ENCODE results near the gene TMEM202.

Gene TMEM202

GRCh38 chr15:72398648-72399047 lies 543 bp downstream of the TMEM202 start:
- Histone ChIP-seq H3F3A (ENCODE audit: insufficient read depth, low read length) (no peaks in the 10 kb centered on the region), H3K4me3 (ENCODE audit: low read length) (no peak overlapping the region), H3K9me2 (replicated peaks; ENCODE audit: insufficient read depth, low read length) (no peaks in the 10 kb centered on the region), H3K4me2 (ENCODE audit: low read depth, low read length) (no peak overlapping the region), H3K27me3 (replicated peaks; ENCODE audit: insufficient read depth, low read length) (no peaks in the 10 kb centered on the region), H3K79me2 (ENCODE audit: low read length) (no peaks in the 10 kb centered on the region), H3K27ac (ENCODE audit: low read length) (no peak overlapping the region), H4K20me1 (ENCODE audit: insufficient read depth, low read length) (no peaks in the 10 kb centered on the region), H2AFZ (ENCODE audit: low read length) (no peak overlapping the region), H3K4me1 (ENCODE audit: low read length) (no peaks in the 10 kb centered on the region), H3K9me3 (replicated peaks; ENCODE audit: insufficient read depth, low read length) (no peaks in the 10 kb centered on the region), H3K9ac (ENCODE audit: low read length) (no peak overlapping the region), H3K36me3 (replicated peaks; ENCODE audit: insufficient read depth, low read length) (no peaks in the 10 kb centered on the region)
- no peak for DNase-seq
- no peak for TF ChIP-seq CTCF (IDR thresholded peaks at IDR 0.05; ENCODE audit: low read length)
- TF ChIP-seq EZH2 (optimal IDR thresholded peaks at IDR 0.05; ENCODE audit: low read depth, low read length), result no peak
- no peak for TF ChIP-seq EZH2phosphoT487 (IDR thresholded peaks at IDR 0.05; ENCODE audit: low read length)

GRCh38 chr15:72402726-72403125 lies 4.6 kb downstream of the TMEM202 start:
- H3K4me1 ChIP-seq (ENCODE audit: low read length), result no peaks in the 10 kb centered on the region
- no peak overlapping the region for H3K4me2 ChIP-seq (ENCODE audit: low read depth, low read length)
- H2AFZ ChIP-seq (ENCODE audit: low read length), result no peak overlapping the region
- H4K20me1 ChIP-seq (ENCODE audit: insufficient read depth, low read length), result no peaks in the 10 kb centered on the region
- H3K27ac ChIP-seq (ENCODE audit: low read length), result no peak overlapping the region
- no peak overlapping the region for H3K4me3 ChIP-seq (ENCODE audit: low read length)
- no peaks in the 10 kb centered on the region for H3F3A ChIP-seq (ENCODE audit: insufficient read depth, low read length)
- no peak for DNase-seq
- no peaks in the 10 kb centered on the region for H3K36me3 ChIP-seq (replicated peaks; ENCODE audit: insufficient read depth, low read length)
- H3K27me3 ChIP-seq (replicated peaks; ENCODE audit: insufficient read depth, low read length), result no peaks in the 10 kb centered on the region
- TF ChIP-seq EZH2 (optimal IDR thresholded peaks at IDR 0.05; ENCODE audit: low read depth, low read length) (no peak), EZH2phosphoT487 (IDR thresholded peaks at IDR 0.05; ENCODE audit: low read length) (no peak), CTCF (IDR thresholded peaks at IDR 0.05; ENCODE audit: low read length) (no peak)
- no peaks in the 10 kb centered on the region for H3K9me2 ChIP-seq (replicated peaks; ENCODE audit: insufficient read depth, low read length)
- H3K9ac ChIP-seq (ENCODE audit: low read length), result no peak overlapping the region
- H3K79me2 ChIP-seq (ENCODE audit: low read length), result no peaks in the 10 kb centered on the region
- no peaks in the 10 kb centered on the region for H3K9me3 ChIP-seq (replicated peaks; ENCODE audit: insufficient read depth, low read length)

- Histone ChIP-seq H3K9me2 (replicated peaks; ENCODE audit: insufficient read depth, low read length) (no peaks in the 10 kb centered on the region), H3K27me3 (replicated peaks; ENCODE audit: insufficient read depth, low read length) (no peaks in the 10 kb centered on the region), H3K9me3 (replicated peaks; ENCODE audit: insufficient read depth, low read length) (no peaks in the 10 kb centered on the region), H3K4me3 (ENCODE audit: low read length) (no peak overlapping the region), H3K79me2 (ENCODE audit: low read length) (no peaks in the 10 kb centered on the region), H2AFZ (ENCODE audit: low read length) (no peak overlapping the region), H3K9ac (ENCODE audit: low read length) (no peak overlapping the region), H3F3A (ENCODE audit: insufficient read depth, low read length) (no peaks in the 10 kb centered on the region), H3K4me1 (ENCODE audit: low read length) (no peaks in the 10 kb centered on the region), H3K4me2 (ENCODE audit: low read depth, low read length) (no peak overlapping the region), H4K20me1 (ENCODE audit: insufficient read depth, low read length) (no peaks in the 10 kb centered on the region), H3K27ac (ENCODE audit: low read length) (no peak overlapping the region), H3K36me3 (replicated peaks; ENCODE audit: insufficient read depth, low read length) (no peaks in the 10 kb centered on the region)
- TF ChIP-seq EZH2 (optimal IDR thresholded peaks at IDR 0.05; ENCODE audit: low read depth, low read length), result no peak
- no peak for DNase-seq
These were observed 6.3 kb downstream of the TMEM202 start for GRCh38 chr15:72404356-72404755.

GRCh38 chr15:72404841-72405240 lies 6.7 kb downstream of the TMEM202 start:
- Histone ChIP-seq H3K4me2 (ENCODE audit: low read depth, low read length) (no peak overlapping the region), H3K27ac (ENCODE audit: low read length) (no peak overlapping the region), H3K79me2 (ENCODE audit: low read length) (no peaks in the 10 kb centered on the region), H3K4me3 (ENCODE audit: low read length) (no peak overlapping the region), H3K4me1 (ENCODE audit: low read length) (no peaks in the 10 kb centered on the region), H3K9ac (ENCODE audit: low read length) (no peak overlapping the region), H3F3A (ENCODE audit: insufficient read depth, low read length) (no peaks in the 10 kb centered on the region), H3K27me3 (replicated peaks; ENCODE audit: insufficient read depth, low read length) (no peaks in the 10 kb centered on the region), H2AFZ (ENCODE audit: low read length) (no peak overlapping the region), H3K9me2 (replicated peaks; ENCODE audit: insufficient read depth, low read length) (no peaks in the 10 kb centered on the region), H4K20me1 (ENCODE audit: insufficient read depth, low read length) (no peaks in the 10 kb centered on the region), H3K9me3 (replicated peaks; ENCODE audit: insufficient read depth, low read length) (no peaks in the 10 kb centered on the region), H3K36me3 (replicated peaks; ENCODE audit: insufficient read depth, low read length) (no peaks in the 10 kb centered on the region)
- DNase-seq, result no peak
- TF ChIP-seq EZH2phosphoT487 (IDR thresholded peaks at IDR 0.05; ENCODE audit: low read length), result no peak
- TF ChIP-seq EZH2 (optimal IDR thresholded peaks at IDR 0.05; ENCODE audit: low read depth, low read length), result no peak
- no peak for TF ChIP-seq CTCF (IDR thresholded peaks at IDR 0.05; ENCODE audit: low read length)

Measured in MM.1S (cell line).